DMS 273 treated with DMSO at 0.1 percent for 48 hours (cell line): ENCODE measurements around the gene TMEM107.
A peak's percentile ranks its signal among the peaks of the same experiment; 100 is the strongest.

Experiments
- DNase-seq: peaks from one replicate; lab custom pipeline; 2025; lab: John Stamatoyannopoulos, UW

The TMEM107 gene

GRCh38 chr17:8162233-8162996 is 13.8 kb downstream of the TMEM107 start, which contains the start of gene VAMP2:
TSS of gene VAMP2 (minus strand) at chr17:8162948. CDS start at chr17:8162879, 69 bp downstream.
- DNase-seq = no peak

- DNase-seq = no peak
Measured at GRCh38 chr17:8161289-8162232, 14.6 kb downstream of the TMEM107 start.

GRCh38 chr17:8160741-8161221 is 15.4 kb downstream of the TMEM107 start:
- no peak for DNase-seq

- no peak for DNase-seq
Measured at GRCh38 chr17:8160224-8160577, 16.0 kb downstream of the TMEM107 start.

- DNase-seq = no peak
Measured at GRCh38 chr17:8159459-8160223, 16.5 kb downstream of the TMEM107 start.

- no peak for DNase-seq
Measured at GRCh38 chr17:8159032-8159400, 17.2 kb downstream of the TMEM107 start.

GRCh38 chr17:8158267-8159031 is 17.7 kb downstream of the TMEM107 start:
- DNase-seq = peak; percentile 39

- peak; percentile 97 for DNase-seq
Measured at GRCh38 chr17:8156246-8156992, 19.8 kb downstream of the TMEM107 start.

- DNase-seq = no peak
Measured at GRCh38 chr17:8155996-8156245, 20.3 kb downstream of the TMEM107 start.

- no peak for DNase-seq
Measured at GRCh38 chr17:8155231-8155995, 20.8 kb downstream of the TMEM107 start.

DNA sequence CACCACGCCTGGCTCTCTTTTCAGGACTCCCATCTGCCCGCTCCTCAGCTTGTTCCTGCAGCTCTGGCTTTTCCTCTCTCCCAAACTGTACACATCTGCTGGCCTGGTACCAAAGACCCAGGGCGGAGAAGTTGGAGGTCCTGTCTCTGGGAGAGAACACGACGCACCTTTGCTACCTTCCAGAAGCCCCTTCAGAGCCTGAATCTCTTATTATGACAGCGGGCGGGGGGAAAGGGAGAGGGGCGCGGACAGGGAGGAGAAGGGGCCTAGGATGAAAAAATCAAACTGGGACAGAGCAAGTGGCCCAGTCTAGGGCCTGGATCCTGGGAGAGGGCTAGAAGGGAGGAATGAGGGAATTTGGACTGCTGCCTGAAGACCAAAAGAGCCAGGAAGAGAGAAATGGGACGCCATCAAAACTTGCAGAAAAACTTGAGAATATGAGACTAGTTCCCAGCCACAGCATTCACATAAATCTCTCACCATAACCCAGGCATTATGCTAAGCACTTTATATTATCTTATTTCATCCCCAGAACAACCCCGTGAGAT is 21.5 kb downstream of the TMEM107 start:
- DNase-seq = no peak

DNA sequence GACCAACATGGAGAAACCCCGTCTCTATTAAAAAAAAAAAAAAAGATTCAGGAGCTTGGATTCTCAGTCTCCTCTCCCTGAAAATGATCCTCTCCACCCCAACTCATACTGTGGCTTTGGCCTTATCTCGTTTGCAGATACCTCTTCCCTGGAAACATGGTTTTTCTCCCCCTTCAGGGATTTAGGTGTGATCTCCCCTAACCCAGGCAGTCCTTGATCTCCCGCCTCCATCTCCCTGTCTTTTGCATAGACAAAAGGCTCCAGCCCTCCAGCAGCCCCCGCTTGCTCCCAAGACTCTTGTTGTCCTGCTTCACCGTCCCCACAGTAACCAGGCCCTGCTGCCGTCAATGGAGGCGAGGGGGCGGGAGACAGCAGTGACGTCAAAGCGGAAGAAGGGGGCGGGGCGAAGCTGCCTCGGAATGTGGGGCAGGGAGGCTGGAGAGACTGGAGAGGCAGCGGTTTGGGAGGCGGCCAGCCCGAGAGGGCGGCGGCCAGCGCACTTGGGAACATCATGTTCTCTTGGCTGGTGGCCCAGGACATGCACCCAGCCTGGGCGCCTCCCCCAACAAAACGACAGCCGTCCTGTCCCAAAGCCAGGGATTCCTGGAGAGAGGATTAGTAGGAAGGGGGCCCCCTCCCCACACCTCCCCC is 22.1 kb downstream of the TMEM107 start:
- DNase-seq = peak; percentile 85

- DNase-seq = no peak
Measured at GRCh38 chr17:8153525-8153956, 22.6 kb downstream of the TMEM107 start.

GRCh38 chr17:8153031-8153451 is 23.1 kb downstream of the TMEM107 start:
- DNase-seq = no peak

- no peak for DNase-seq
Measured at GRCh38 chr17:8152112-8152775, 23.9 kb downstream of the TMEM107 start, which contains the start of gene PER1. TSS of gene PER1 (minus strand) at chr17:8152404. CDS start at chr17:8150706, 1,698 bp downstream.

GRCh38 chr17:8151641-8152111 is 24.5 kb downstream of the TMEM107 start:
- no peak for DNase-seq

- no peak for DNase-seq
Measured at GRCh38 chr17:8151120-8151640, 25.0 kb downstream of the TMEM107 start.
